ENCODE data around the gene TMEM272.
A peak's percentile ranks its signal among the peaks of the same experiment; 100 is the strongest.

Gene TMEM272

DNA sequence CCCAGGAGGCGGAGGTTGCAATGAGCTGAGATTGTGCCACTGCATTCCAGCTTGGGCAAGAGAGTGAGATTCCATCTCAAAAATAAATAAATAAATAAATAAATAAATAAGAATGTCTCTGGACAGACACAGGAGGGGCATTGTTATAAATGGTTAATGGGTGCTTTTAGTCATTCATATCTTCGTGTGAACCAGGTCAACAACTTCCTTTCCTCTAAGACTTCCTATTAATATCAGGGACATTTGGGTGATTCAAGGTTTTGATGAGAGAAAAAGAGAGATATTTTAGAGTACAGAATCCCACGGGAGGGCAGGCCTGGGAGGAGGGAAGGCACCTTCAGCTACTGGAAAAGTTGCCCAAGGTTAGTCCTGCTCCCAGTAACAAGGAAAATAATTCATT lies 64.9 kb downstream of the TMEM272 start:
- no peak for DNase-seq (ENCODE audit: low spot score)

GRCh38 chr13:51778392-51778791 lies 66.6 kb downstream of the TMEM272 start:
- no peak for DNase-seq (ENCODE audit: low spot score)

DNA sequence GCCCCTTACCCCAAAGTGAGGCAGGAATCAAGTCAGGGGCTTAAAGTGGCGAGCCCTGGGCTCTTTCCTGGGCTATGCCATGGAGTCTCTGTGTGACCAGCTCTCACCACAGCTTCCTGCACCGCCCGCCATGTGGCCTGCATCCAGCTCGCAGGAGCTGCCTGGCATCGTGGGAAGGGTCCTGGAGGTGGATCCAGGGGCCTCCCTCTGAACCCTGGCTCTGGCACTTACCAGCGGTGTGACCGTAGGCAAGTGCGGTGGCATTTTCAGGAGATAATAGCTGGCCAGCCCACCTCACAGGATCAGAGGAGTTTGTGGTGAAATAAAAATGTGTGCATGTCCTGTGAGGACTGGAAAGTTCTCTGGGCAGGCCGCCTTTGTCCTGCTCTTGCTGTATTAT lies 67.1 kb downstream of the TMEM272 start:
- no peak for DNase-seq (ENCODE audit: low spot score)

- DNase-seq (ENCODE audit: low spot score): no peak
These were observed 68.8 kb downstream of the TMEM272 start for GRCh38 chr13:51776179-51776578.

DNA sequence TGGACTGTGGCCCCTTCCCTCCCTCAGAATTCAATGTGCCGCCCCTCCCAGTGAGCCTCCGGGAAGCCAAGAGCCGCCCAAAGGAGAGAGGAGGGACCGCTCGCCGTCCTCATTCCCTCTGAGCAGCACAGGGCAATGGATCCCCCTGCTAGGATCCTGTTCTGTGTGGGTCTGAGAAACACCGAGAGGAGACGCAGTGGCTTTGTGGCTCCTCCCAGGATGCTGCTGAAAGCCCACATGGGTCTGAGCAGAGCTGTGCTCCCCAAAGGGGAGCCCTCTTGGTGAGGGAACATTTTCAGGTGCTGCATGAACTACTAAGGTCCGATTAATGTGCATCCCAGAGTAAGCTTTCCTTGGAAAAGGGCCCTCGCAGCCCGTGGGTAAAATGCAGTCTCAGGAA lies 71.5 kb downstream of the TMEM272 start:
- no peak for DNase-seq (ENCODE audit: low spot score)

- no peak for DNase-seq (ENCODE audit: low spot score)
These were observed 72.2 kb downstream of the TMEM272 start for GRCh38 chr13:51772781-51773180.

DNA sequence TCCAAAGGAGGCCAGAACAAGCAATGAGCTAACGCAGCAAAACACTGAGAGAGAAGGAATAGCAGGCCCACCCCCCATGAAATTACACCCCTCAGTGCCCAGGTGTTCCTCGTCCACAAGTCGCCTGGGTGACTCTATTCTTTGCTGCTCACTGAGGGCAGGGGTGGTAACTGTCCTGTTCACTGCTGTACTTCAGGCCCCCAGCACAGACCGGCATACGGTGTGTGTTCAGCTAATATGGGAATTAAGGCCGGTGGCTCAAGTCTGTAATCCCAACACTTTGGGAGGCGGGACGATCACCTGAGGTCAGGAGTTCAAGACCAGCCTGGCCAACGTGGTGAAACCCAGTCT lies 72.9 kb downstream of the TMEM272 start:
- DNase-seq (ENCODE audit: low spot score): no peak

DNA sequence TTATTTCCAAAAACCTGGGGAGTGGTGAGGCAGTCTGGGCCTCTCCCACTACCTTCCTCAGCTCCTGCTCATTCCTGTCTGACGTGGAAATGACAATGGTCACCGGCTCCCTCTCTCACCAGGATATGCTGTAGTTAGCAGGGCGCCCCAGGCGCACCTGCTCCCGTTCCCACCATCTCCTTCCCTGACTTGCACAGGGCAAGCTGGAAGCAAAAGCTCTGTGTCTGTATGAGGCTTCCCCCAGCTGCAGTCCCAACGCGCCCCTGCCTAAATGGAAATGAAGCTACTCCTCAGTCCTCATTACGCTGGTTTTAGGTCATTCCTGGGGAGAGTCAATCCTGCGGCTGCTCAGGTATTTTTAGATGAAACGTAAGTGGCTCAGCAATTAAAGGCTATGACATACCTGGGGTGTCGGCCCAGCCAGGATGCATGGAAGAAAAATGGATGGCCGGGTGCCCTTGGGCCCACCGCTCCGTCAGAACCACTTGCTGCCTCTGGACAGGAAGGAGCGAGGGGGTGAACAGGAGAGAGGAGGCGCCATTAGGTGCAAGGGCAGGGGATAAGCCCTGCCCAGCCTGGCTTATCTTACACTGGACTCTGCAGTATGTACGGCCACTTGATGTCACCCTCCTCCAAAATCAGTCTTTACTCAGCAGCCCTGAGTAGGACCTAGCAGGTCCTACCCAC lies 73.4 kb downstream of the TMEM272 start:
- DNase-seq (ENCODE audit: low spot score): no peak

- no peak for DNase-seq (ENCODE audit: low spot score)
These were observed 74.1 kb downstream of the TMEM272 start for GRCh38 chr13:51770681-51771417.

- no peak for DNase-seq (ENCODE audit: low spot score)
These were observed 74.8 kb downstream of the TMEM272 start for GRCh38 chr13:51770160-51770559.

DNA sequence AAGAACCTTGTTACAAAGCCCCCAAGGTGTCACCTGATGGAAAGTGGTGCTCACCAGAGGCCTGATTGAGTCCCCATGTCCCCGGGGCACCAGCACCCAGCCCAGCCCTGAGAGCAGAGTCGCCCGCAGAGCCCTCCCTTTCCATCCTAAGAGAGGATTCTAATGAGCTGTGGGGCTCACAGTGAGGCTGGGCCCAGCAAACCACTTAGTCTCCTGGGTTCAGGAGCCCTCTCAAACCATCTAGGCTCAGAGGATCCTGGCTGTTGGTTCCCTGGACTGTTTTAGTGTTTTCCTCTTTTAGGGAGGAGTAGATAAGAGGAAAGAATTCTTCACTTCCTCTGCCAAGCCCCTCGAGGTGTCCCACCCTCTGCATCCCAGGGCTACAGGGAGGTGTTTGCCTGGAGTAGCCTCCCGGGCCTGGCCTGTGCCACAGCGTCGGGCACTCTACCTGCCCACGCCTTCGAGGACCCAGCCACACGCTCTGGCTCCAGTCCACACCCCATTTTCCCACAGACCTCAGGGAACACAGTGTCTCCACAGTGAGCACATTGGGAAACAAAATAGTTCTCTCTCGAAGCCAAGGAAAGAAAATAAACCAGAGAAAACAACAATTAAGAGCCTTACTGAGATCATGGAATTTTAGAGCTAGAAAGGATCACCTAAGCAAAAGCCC lies 75.4 kb downstream of the TMEM272 start:
- DNase-seq (ENCODE audit: low spot score): no peak

DNA sequence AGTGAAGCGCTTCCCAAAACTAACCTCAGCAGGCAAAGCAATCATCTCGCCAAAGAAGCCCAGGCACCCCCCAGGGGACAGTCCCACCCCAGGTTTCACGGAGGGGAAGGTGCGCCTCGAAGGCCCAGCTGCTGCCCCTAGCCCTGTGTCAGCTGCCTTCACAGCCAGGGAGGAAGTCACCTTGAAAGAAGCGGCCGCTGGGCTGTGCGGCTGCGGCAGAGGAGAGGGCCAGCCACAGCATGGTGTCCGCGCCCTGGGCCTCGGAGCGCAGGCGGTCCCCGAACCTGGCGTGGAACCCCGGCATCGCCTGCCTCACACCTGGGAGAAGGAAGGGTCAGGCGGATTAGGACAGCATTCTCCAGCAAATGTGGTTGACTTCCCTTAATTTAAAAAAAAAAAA lies 76.0 kb downstream of the TMEM272 start:
- DNase-seq (ENCODE audit: low spot score): no peak

DNA sequence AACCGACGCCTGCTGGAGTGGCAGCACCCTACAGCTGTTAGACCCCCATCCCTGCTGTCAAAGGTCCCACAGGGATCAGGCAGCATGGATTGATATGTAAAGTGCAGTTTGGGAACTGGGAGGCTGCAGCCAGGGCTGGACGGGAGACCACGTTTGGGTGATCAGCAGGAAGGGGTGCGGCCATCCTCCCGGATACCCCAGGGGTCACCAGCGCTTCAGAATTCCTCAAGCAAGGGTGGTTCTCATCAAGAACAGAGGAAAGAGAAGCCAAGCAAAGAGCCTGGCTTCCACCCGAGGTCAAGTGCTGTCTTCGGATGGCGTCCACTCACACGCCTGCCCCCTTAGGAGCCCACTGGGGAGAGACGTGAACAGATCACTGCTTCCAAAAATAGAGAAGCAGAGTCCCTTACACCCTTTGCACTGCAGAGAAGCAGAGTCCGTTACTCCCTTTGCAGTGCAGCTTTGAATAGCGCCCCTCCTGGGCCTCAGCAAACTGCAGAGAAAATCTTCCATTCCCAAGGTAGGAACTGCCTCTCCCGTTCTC lies 76.5 kb downstream of the TMEM272 start:
- no peak for DNase-seq (ENCODE audit: low spot score)

GRCh38 chr13:51767100-51767499 lies 77.9 kb downstream of the TMEM272 start:
- no peak for DNase-seq (ENCODE audit: low spot score)

DNA sequence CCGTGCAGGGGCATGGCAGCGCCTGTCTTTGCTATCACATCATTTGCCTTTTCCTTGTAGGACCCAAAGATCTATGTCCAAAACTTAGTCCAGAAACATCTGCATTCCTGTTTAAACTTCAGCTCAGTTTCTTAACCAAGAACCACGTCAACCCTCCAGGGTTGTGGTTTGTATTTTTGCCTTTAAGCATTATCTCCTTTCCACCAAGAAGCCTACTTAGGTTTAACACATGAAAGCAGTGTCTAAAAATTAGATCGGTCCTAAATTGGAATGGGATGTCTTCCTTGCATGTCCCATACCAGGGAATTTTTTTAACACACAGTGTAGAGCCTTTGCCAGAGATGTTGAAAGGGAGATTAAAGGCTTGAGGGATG lies 79.8 kb downstream of the TMEM272 start:
- DNase-seq (ENCODE audit: low spot score): no peak

DNA sequence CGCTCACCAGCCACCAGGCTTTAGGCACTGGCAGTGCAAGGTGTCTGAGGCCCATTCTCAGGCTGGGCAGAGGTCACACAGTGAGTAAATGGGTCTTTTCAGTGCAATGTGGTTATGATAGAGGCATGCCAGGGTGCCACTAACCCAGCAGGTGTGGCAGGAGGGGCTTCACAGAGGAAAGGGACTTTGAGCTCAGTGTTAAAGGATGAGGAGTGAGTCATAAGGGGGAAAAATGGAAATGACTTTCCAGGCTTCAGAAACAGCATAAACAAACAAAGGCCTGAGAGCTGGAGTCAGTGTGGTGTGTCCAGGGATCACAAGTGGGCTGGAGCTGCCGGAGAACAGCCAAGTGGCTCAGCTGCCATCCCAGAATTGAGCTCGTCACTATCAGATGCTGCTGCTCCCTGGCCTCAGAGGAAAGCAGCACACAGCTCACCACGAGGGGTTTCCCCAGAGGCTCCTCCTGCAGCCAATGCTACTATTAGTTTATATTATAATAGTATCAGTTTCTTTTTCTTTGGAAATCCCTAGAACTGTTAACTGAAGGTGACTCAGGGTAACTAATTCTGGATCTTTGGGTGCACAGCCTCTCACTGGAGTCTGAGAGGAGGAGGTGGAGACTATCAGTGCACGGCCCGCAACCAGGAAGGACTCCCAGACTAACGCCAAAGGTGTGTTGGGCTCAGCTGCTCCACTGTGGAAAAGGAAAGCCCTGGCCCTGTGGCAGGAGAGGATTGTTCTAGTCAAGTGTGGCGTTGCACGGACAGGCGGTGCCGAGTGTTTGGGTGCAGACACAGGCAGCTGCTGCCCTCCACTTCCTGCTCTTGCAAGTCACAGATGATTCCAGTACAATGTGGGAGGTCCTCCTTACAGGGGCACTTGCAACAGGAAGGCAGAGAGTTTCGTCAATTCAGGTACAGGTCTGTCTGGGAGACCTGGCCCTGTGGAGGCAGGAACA lies 80.5 kb downstream of the TMEM272 start:
- DNase-seq (ENCODE audit: low spot score): peak; percentile 83

DNA sequence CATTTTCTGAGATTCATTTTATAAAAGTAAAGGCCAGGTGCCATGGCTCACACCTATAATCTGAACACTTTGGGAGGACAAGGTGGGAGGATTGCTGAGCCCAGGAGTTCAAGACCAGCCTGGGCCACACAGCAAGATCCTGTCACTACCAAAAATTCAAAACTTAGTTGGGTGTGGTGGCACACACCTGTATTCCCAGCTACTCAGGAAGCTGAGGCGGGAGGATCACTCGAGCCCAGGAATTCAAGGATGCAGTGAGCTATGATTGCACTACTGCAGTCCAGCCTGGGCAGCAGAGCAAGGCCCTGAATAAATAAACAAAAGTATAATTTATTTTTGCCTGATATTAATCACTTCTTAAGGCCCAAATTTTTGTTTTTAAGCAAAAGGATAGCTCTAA lies 81.5 kb downstream of the TMEM272 start:
- DNase-seq (ENCODE audit: low spot score): no peak
